Kidney (tissue), 14 donors: Measurements from ENCODE around the gene UNC5A. TPM values are rescaled to one million over a fixed set of nuclear protein-coding genes. Genes with fewer than 3 reads are reported as not detected.

ENCODE experiments used
- DNase-seq, 5 donors: peaks; one replicate each; pipeline ENCODE4 v3.0.0-alpha.2; 2013 to 2020
- FAIRE-seq: peaks from 2 replicates; lab custom pipeline; 2012; peaks lifted over from hg19 to GRCh38; lab: Jason Lieb, UNC
- H3K27ac ChIP-seq, 2 donors: one replicate each; pipeline ENCODE4 v1.7.0; 2013; ENCODE audit warnings: low read depth in 2 of 2, low read length in 2 of 2, inconsistent platforms in 1 of 2
- H3K27me3 ChIP-seq: one replicate; pipeline ENCODE4 v1.7.1; 2013; ENCODE audit warnings: low read length, inconsistent platforms; ENCODE audit not compliant: control insufficient read depth, insufficient read depth
- H3K36me3 ChIP-seq, 3 donors: one replicate each; pipeline versions ENCODE4 v1.7.0 to v1.7.1; 2013; ENCODE audit warnings: low read length in 3 of 3, control low read depth in 1 of 3, inconsistent platforms in 1 of 3; ENCODE audit not compliant: insufficient read depth in 3 of 3, control insufficient read depth in 2 of 3
- H3K4me1 ChIP-seq, 3 donors: one replicate each; pipeline versions ENCODE4 v1.7.0 to v1.7.1; 2013; ENCODE audit warnings: low read length in 3 of 3, inconsistent platforms in 1 of 3, low read depth in 1 of 3; ENCODE audit not compliant: control insufficient read depth in 2 of 3, insufficient read depth in 2 of 3
- H3K4me3 ChIP-seq, 3 donors: one replicate each; pipeline versions ENCODE4 v1.7.0 to v1.8.1; 2013; ENCODE audit warnings: low read length in 3 of 3, control low read depth in 1 of 3, inconsistent platforms in 1 of 3
- H3K9ac ChIP-seq, 3 donors: one replicate each; pipeline versions ENCODE4 v1.7.0 to v1.7.1; 2013; ENCODE audit warnings: low read length in 3 of 3, control low read depth in 1 of 3, inconsistent platforms in 1 of 3
- H3K9me3 ChIP-seq, 3 donors: one replicate each; pipeline versions ENCODE4 v1.7.0 to v1.7.1; 2013; ENCODE audit warnings: low read length in 3 of 3, control low read depth in 1 of 3, inconsistent platforms in 1 of 3; ENCODE audit not compliant: control insufficient read depth in 2 of 3, insufficient read depth in 1 of 3
- CTCF ChIP-seq: IDR thresholded peaks from 3 replicates; pipeline ENCODE4 v1.5.1; 2012; ENCODE audit warnings: mild to moderate bottlenecking, moderate library complexity, borderline replicate concordance; ENCODE audit not compliant: insufficient read depth; ENCODE audit errors: extremely low read depth
- intact Hi-C: fragments of 100-400 bp; cut with DNase I; formaldehyde crosslinking; loops from one replicate; pipeline ENCODE4 v1.11.1; 2022
- polyA plus RNA-seq: library from polyadenylated mRNA; stranded (reverse); fragments of 350-450 nt; fragmentation: Illumina TruSeq; extraction: RNeasy Lipid Tissue Mini Kit (QIAGEN cat#74804); gene quantifications from one replicate; pipeline ENCODE4 v1.2.3, GENCODE V29; 2014; ENCODE audit warnings: low read depth, low replicate concordance; ENCODE audit not compliant: insufficient read depth
- total RNA-seq: library from RNA; stranded (reverse); fragmentation: NEBNext Ultra II Directional; extraction: Animal tissue kit (Norgen Biotek cat#: 25700); gene quantifications from one replicate; pipeline ENCODE4 v1.2.1, GENCODE V29; 2021
- donor health status: control.
- donor health status: control.
- donor health status: control.
- donor health status: control.
- donor health status: control.
- donor health status: DM: yes; HTN: yes; CAD: no.
- donor health status: Normal renal cell carcinoma (clear cell type).

Gene UNC5A
- total and polyA plus RNA-seq, 2 donors from 2014 or later = 1.5 TPM; not detected in 1

- H3K9ac ChIP-seq = no peak overlapping the region
- H3K4me3 ChIP-seq = no peak overlapping the region
- no peak overlapping the region for H3K27ac ChIP-seq
- H3K9me3 ChIP-seq = no peaks in the 10 kb centered on the region
- FAIRE-seq (no peak), DNase-seq (no peak)
- no peaks in the 10 kb centered on the region for H3K27me3 ChIP-seq
- TF ChIP-seq CTCF = no peak
- H3K4me1 ChIP-seq = no peaks in the 10 kb centered on the region
- H3K36me3 ChIP-seq = no peaks in the 10 kb centered on the region
- intact Hi-C loops = no loop called here
Measured at GRCh38 chr5:176787676-176788075, 22.7 kb upstream of the UNC5A start.

GRCh38 chr5:176788091-176788490, 22.3 kb upstream of the UNC5A start:
- no peak for DNase-seq
- no peaks in the 10 kb centered on the region for H3K27me3 ChIP-seq

GRCh38 chr5:176788941-176789872, 21.2 kb upstream of the UNC5A start:
- Histone ChIP-seq H3K4me3 (no peak overlapping the region), H3K27me3 (no peaks in the 10 kb centered on the region), H3K9ac (no peak overlapping the region), H3K27ac (no peak overlapping the region), H3K4me1 (no peaks in the 10 kb centered on the region), H3K36me3 (no peaks in the 10 kb centered on the region), H3K9me3 (no peaks in the 10 kb centered on the region)
- DNase-seq (peak in 1 of 5 donors; percentile 38), FAIRE-seq (no peak)
- intact Hi-C loops = no loop called here
- TF ChIP-seq CTCF = no peak

More at GRCh38 chr5:176788091-176788490, 22.3 kb upstream of the UNC5A start:
- Histone ChIP-seq H3K36me3 (no peaks in the 10 kb centered on the region), H3K4me3 (no peak overlapping the region), H3K27ac (no peak overlapping the region), H3K9ac (no peak overlapping the region), H3K9me3 (no peaks in the 10 kb centered on the region), H3K4me1 (no peaks in the 10 kb centered on the region)
- no peak for FAIRE-seq
- no peak for TF ChIP-seq CTCF
- intact Hi-C loops = no loop called here
